Right lobe of liver (tissue), 6 donors: ENCODE data around the gene TMEM106C. TPM values are rescaled to one million over a fixed set of nuclear protein-coding genes. Genes with fewer than 3 reads are reported as not detected.

ENCODE experiments used
- ATAC-seq, 4 donors: fragments of 200-7000 bp; cut with Tn5 transposase; one replicate each; pipeline ENCODE4 v1.9.1; 2020; ENCODE audit warnings: mild to moderate bottlenecking in 4 of 4, moderate library complexity in 4 of 4
- DNase-seq, 3 donors: peaks; one replicate each; pipeline ENCODE4 v3.0.0-alpha.2; 2020
- H3K27ac ChIP-seq, 3 donors: fragments of 200-600 bp; one replicate each; pipeline ENCODE4 v1.8.0; 2022
- H3K27me3 ChIP-seq, 2 donors: fragments of 200-600 bp; one replicate each; pipeline ENCODE4 v1.8.0; 2022
- H3K36me3 ChIP-seq, 4 donors: fragments of 200-600 bp; sonication (generic) in 1 of 4; one replicate each; pipeline versions ENCODE4 v1.5.1 to v1.8.0; 2017 to 2022; ENCODE audit warnings: control low read depth in 1 of 4
- H3K4me1 ChIP-seq, 4 donors: fragments of 200-600 bp; sonication (generic) in 1 of 4; one replicate each; pipeline versions ENCODE4 v1.5.1 to v1.8.0; 2017 to 2022; ENCODE audit warnings: control low read depth in 1 of 4
- H3K4me3 ChIP-seq, 3 donors: fragments of 200-600 bp; one replicate each; pipeline ENCODE4 v1.8.0; 2022
- H3K9me3 ChIP-seq, 4 donors: fragments of 200-600 bp; sonication (generic) in 1 of 4; one replicate each; pipeline versions ENCODE4 v1.5.1 to v1.8.0; 2017 to 2022; ENCODE audit warnings: control low read depth in 1 of 4
- CTCF ChIP-seq, 4 donors: fragments of 200-600 bp in 3 of 4; fragments of 450-650 bp in 1 of 4; IDR thresholded peaks; one replicate each; pipeline versions ENCODE4 v1.5.1 to v1.8.0; 2016 to 2022; ENCODE audit warnings: antibody characterized with exemption in 4 of 4, mild to moderate bottlenecking in 2 of 4
- POLR2A ChIP-seq: fragments of 450-650 bp; IDR thresholded peaks from one replicate; pipeline ENCODE4 v1.6.1; 2017; ENCODE audit warnings: antibody characterized with exemption, mild to moderate bottlenecking
- WGBS: methylation state at CpG from one replicate; pipeline ENCODE4 v1.1.6; 2018; ENCODE audit warnings: low coverage, low lambda C conversion rate; ENCODE audit not compliant: insufficient coverage; ENCODE audit errors: missing lambda C conversion rate; 5-methylcytosine and 5-hydroxymethylcytosine counted together
- intact Hi-C, 2 donors: fragments of 100-400 bp; cut with DNase I; formaldehyde crosslinking; loops; one replicate each; pipeline versions ENCODE4 v1.11.2 to v1.14.1; 2022
- total RNA-seq, 6 experiments: library from RNA; depleted of rRNA in 2 of 6; stranded (reverse); fragments of >200 nt in 2 of 6; fragmentation: NEBNext Ultra II Directional in 3 of 6; extraction: Animal tissue kit (Norgen Biotek cat#: 25700) in 3 of 6; gene quantifications; one replicate each; pipeline versions ENCODE4 v1.1.0 to v1.2.4, GENCODE V29; 2016 to 2023
- donor health status: DM: no; HTN: yes; CAD: no.
- donor health status: DM: no; HTN: no; CAD: no.
- donor health status: DM: no; HTN: no; CAD: no.
- donor health status: DM: no; HTN: yes; CAD: no.
- donor health status: DM: no; HTN: yes; CAD: no.

TMEM106C gene
- total RNA-seq, 6 experiments from 2014 or later, result 13.8 to 55.6 (median 34.7) TPM

- 16% methylated on average over 16 of the region's 18 CpGs for WGBS
- H3K27ac ChIP-seq, result peak overlapping the region in 1 of 3 donors; percentile 56
Observed at GRCh38 chr12:47964106-47964728, 821 bp downstream of the TMEM106C start.

GRCh38 chr12:47965581-47965980 is 2.2 kb downstream of the TMEM106C start:
- H3K36me3 ChIP-seq, result peaks cover 0 to 13% (median 0%) of the 10 kb centered on the region in 4 donors
- DNase-seq (no peak), ATAC-seq (peak in 2 of 4 donors; percentile 9 to 29)
- intact Hi-C loops, result no loop called here
- no peaks in the 10 kb centered on the region for H3K27me3 ChIP-seq
- 76% methylated on average over 3 of the region's 3 CpGs for WGBS
- no peak for TF ChIP-seq CTCF (IDR thresholded peaks at IDR 0.05)
- no peak for TF ChIP-seq POLR2A
- H3K27ac ChIP-seq, result no peak overlapping the region
- no peak overlapping the region for H3K4me3 ChIP-seq
- H3K4me1 ChIP-seq, result peaks cover 0 to 20% (median 0%) of the 10 kb centered on the region in 4 donors
- H3K9me3 ChIP-seq, result no peaks in the 10 kb centered on the region

More at GRCh38 chr12:47964106-47964728, 821 bp downstream of the TMEM106C start:
- peak in 1 of 3 donors; percentile 39 for DNase-seq
- ATAC-seq, result peak in 1 of 4 donors; percentile 7
- Histone ChIP-seq H3K4me1 (peaks cover 0 to 20% (median 0%) of the 10 kb centered on the region in 4 donors), H3K27me3 (no peaks in the 10 kb centered on the region), H3K9me3 (no peaks in the 10 kb centered on the region), H3K4me3 (peak overlapping the region; percentile 64 to 89 (median 82)), H3K36me3 (peaks cover 0 to 13% (median 0%) of the 10 kb centered on the region in 4 donors)
- no peak for TF ChIP-seq POLR2A
- TF ChIP-seq CTCF (IDR thresholded peaks at IDR 0.05), result no peak
- intact Hi-C loops, result no loop called here

GRCh38 chr12:47967461-47968321 is 4.3 kb downstream of the TMEM106C start:
- 42% methylated on average over 3 of the region's 5 CpGs for WGBS
- no peak for DNase-seq
- Histone ChIP-seq H3K27ac (no peak overlapping the region), H3K27me3 (no peaks in the 10 kb centered on the region), H3K4me1 (peaks cover 0 to 20% (median 0%) of the 10 kb centered on the region in 4 donors), H3K9me3 (no peaks in the 10 kb centered on the region), H3K36me3 (peaks cover 0 to 13% (median 0%) of the 10 kb centered on the region in 4 donors), H3K4me3 (no peak overlapping the region)
- no peak for TF ChIP-seq CTCF (IDR thresholded peaks at IDR 0.05)
- no peak for TF ChIP-seq POLR2A
- intact Hi-C loops, result no loop called here
- ATAC-seq, result no peak

GRCh38 chr12:47969845-47970244 is 6.4 kb downstream of the TMEM106C start:
- Histone ChIP-seq H3K4me1 (peaks cover 0 to 9% (median 0%) of the 10 kb centered on the region in 4 donors), H3K4me3 (no peak overlapping the region), H3K9me3 (no peaks in the 10 kb centered on the region), H3K27ac (no peak overlapping the region), H3K27me3 (no peaks in the 10 kb centered on the region), H3K36me3 (peaks cover 0 to 13% (median 0%) of the 10 kb centered on the region in 4 donors)
- ATAC-seq, result no peak
- WGBS, result 59% methylated on average over 3 of the region's 3 CpGs
- no peak for TF ChIP-seq CTCF (IDR thresholded peaks at IDR 0.05)
- no peak for TF ChIP-seq POLR2A
- intact Hi-C loops, result no loop called here
- no peak for DNase-seq
